Lower leg skin (tissue), 4 donors: ENCODE measurements around the gene CCR5. TPM values are rescaled to one million over a fixed set of nuclear protein-coding genes. Genes with fewer than 3 reads are reported as not detected.

Experiments used
- DNase-seq, 2 donors: peaks; one replicate each; pipeline ENCODE4 v3.0.0-alpha.2; 2019; ENCODE audit warnings: low spot score in 2 of 2
- H3K4me3 ChIP-seq: fragments of 200-600 bp; sonication (generic); 2 replicates; pipeline ENCODE4 v1.5.1; 2017; ENCODE audit warnings: mild to moderate bottlenecking, low read depth; ENCODE audit not compliant: poor library complexity, severe bottlenecking
- POLR2A ChIP-seq, 2 donors: fragments of 450-650 bp; IDR thresholded peaks; one replicate each; pipeline ENCODE4 v1.6.1; 2016 to 2017; ENCODE audit warnings: antibody characterized with exemption in 2 of 2, mild to moderate bottlenecking in 1 of 2, moderate library complexity in 1 of 2
- WGBS, 2 donors: methylation state at CpG; one replicate each; pipeline ENCODE4 v1.1.5; 2018; 5-methylcytosine and 5-hydroxymethylcytosine counted together
- intact Hi-C: fragments of 100-400 bp; cut with DNase I; formaldehyde crosslinking; loops from one replicate; pipeline ENCODE4 v1.15.0; 2023; ENCODE audit warnings: low total_unique reads
- total RNA-seq, 4 donors: library from RNA; depleted of rRNA; stranded (reverse); fragments of >200 nt; gene quantifications; one replicate each; pipeline ENCODE4 v1.1.0, GENCODE V29; 2016
- TF ChIP-seq, protein P1 (sequence below), 3 donors: fragments of 450-650 bp; IDR thresholded peaks; one replicate each; pipeline ENCODE4 v1.5.1; 2016; ENCODE audit warnings: antibody characterized with exemption in 3 of 3, mild to moderate bottlenecking in 3 of 3, moderate library complexity in 2 of 3

The CCR5 gene
- total RNA-seq, 4 donors from 2014 or later: 0.16 to 0.55 (median 0.20) TPM; not detected in 1

- WGBS, 2 donors: 80 to 81% methylated on average over 5 of the region's 5 CpGs
- intact Hi-C loops: no loop called here
- H3K4me3 ChIP-seq: no peak overlapping the region
- no peak for TF ChIP-seq POLR2A (IDR thresholded peaks at IDR 0.05)
- TF ChIP-seq, protein P1, sequence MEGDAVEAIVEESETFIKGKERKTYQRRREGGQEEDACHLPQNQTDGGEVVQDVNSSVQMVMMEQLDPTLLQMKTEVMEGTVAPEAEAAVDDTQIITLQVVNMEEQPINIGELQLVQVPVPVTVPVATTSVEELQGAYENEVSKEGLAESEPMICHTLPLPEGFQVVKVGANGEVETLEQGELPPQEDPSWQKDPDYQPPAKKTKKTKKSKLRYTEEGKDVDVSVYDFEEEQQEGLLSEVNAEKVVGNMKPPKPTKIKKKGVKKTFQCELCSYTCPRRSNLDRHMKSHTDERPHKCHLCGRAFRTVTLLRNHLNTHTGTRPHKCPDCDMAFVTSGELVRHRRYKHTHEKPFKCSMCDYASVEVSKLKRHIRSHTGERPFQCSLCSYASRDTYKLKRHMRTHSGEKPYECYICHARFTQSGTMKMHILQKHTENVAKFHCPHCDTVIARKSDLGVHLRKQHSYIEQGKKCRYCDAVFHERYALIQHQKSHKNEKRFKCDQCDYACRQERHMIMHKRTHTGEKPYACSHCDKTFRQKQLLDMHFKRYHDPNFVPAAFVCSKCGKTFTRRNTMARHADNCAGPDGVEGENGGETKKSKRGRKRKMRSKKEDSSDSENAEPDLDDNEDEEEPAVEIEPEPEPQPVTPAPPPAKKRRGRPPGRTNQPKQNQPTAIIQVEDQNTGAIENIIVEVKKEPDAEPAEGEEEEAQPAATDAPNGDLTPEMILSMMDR (IDR thresholded peaks at IDR 0.05): no peak
- no peak for DNase-seq
Measured at GRCh38 chr3:46413951-46414350, 43.2 kb downstream of the CCR5 start.

DNA sequence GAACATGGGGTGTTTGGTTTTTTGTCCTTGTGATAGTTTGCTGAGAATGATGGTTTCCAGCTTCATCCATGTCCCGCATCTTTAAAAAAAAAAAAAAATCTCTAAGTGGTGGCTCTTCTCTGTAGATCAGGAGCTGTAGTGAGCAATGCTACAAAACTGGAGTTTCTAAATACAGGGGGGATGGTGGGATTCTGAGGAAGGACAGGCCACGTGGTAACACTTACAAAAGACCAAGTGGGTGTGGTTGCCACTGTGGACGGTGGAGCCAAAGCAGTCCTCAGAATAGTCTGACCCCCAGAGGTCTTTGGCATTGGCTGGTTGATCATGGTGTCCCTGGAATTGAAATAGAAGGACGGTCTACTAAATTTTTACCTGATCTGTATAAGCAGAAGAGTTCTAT, 44.0 kb downstream of the CCR5 start:
- DNase-seq: no peak
- intact Hi-C loops: no loop called here
- H3K4me3 ChIP-seq: no peak overlapping the region
- WGBS, 2 donors: 65 to 77% methylated on average over 4 of the region's 4 CpGs
- TF ChIP-seq, protein P1 (IDR thresholded peaks at IDR 0.05): no peak
- no peak for TF ChIP-seq POLR2A (IDR thresholded peaks at IDR 0.05)

- TF ChIP-seq, protein P1 (IDR thresholded peaks at IDR 0.05): no peak
- no peak for TF ChIP-seq POLR2A (IDR thresholded peaks at IDR 0.05)
- DNase-seq: no peak
- WGBS, 2 donors: 49 to 53% methylated on average over 10 of the region's 10 CpGs
- intact Hi-C loops: no loop called here
- H3K4me3 ChIP-seq: no peak overlapping the region
Measured at GRCh38 chr3:46416125-46416810, 45.5 kb downstream of the CCR5 start.

- DNase-seq: no peak
- H3K4me3 ChIP-seq: no peak overlapping the region
- TF ChIP-seq, protein P1 (IDR thresholded peaks at IDR 0.05): no peak
- no peak for TF ChIP-seq POLR2A (IDR thresholded peaks at IDR 0.05)
- WGBS, 2 donors: 78 to 90% methylated on average over 7 of the region's 7 CpGs
- intact Hi-C loops: no loop called here
Measured at GRCh38 chr3:46416811-46417510, 46.2 kb downstream of the CCR5 start.

DNA sequence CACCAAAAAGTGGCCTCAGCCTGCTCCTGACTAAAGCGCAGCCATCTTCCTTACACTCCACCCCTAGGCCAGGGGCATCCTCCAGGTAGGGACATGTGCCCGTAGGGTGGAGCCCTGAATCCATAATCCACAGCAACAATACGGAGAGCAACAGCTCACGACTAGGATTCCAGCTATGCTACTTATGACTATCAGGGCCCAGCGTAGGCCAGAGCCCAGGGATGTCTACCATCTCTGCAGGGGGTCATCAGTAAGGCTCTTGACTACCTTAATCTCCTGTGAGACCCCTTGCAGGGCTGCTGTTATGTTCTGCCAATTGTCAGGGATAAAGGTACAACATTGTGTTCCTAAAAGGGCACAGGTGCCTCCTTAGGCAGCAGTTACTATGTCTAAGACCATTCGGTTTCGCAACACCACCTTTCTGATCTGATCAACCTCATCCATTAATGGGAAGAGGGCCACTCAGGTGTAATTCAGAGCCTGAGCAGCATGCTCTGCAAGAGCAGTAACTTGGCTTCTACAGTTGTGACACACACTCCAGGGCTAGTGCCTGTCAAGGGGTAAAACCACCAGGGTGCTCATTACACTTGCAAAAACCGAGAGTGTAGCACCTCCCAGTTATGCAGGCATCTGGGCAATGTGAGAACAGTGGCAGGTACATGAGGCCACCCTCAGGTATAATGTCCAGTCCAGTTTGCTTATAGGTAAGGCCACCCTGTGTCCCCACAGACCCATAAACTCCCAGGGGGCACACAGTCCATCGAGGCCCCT, 47.3 kb downstream of the CCR5 start:
- TF ChIP-seq, protein P1 (IDR thresholded peaks at IDR 0.05): no peak
- TF ChIP-seq POLR2A (IDR thresholded peaks at IDR 0.05): no peak
- WGBS, 2 donors: 79 to 87% methylated on average over 9 of the region's 9 CpGs
- intact Hi-C loops: no loop called here
- H3K4me3 ChIP-seq: no peak overlapping the region
- no peak for DNase-seq
